Metanephros (tissue), 1 donor: Measurements from ENCODE around the gene BEND5. TPM values are rescaled to one million over a fixed set of nuclear protein-coding genes. Genes with fewer than 3 reads are reported as not detected.

ENCODE experiments used
- total RNA-seq: library from RNA; depleted of rRNA; stranded (reverse); fragments of >200 nt; gene quantifications from one replicate; pipeline ENCODE4 v1.2.3, GENCODE V29; 2014

Gene BEND5, protein sequence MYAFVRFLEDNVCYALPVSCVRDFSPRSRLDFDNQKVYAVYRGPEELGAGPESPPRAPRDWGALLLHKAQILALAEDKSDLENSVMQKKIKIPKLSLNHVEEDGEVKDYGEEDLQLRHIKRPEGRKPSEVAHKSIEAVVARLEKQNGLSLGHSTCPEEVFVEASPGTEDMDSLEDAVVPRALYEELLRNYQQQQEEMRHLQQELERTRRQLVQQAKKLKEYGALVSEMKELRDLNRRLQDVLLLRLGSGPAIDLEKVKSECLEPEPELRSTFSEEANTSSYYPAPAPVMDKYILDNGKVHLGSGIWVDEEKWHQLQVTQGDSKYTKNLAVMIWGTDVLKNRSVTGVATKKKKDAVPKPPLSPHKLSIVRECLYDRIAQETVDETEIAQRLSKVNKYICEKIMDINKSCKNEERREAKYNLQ
- total RNA-seq, result 12.0 TPM

DNA sequence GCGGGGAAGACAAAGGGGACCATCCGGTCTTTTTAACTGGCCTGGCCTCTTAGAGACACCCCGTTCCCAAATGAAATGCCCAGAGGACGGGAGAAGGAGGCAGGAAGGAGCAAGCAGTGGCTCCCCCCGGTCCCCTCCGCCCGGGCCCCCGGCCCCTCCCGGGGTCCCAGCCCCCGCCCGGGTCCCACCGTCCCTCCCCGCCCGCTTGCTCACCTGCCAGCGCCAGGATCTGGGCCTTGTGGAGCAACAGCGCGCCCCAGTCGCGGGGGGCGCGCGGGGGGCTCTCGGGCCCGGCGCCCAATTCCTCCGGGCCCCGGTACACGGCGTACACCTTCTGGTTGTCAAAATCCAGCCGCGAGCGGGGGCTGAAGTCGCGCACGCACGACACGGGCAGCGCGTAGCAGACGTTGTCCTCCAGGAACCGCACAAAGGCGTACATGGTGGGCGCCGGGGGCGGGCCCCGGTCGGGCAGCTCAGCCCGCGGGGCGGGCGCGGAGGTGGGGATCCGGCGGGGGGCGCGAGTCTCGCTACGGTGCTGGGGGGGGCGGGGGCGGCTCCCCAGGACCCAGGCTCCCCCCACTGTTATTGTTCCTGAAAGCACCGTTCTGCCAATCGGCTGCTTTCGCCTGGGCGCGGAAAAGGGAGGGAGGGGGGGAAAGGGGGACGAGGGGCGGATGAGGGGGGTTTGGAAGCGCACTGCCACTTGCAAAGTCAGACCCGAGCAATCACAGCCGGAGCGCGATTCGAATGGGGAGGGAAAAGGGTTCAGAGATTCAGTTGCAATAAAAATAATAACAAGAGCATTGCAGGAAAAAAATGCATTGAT lies at the start of gene BEND5:
Gene BEND5, minus strand, starts transcription at position 499 of the 826 bp plus-strand sequence. Its CDS starts 60 bp downstream, at position 439.

